Measurements from ENCODE around the gene TIFAB. TPM values are rescaled to one million over a fixed set of nuclear protein-coding genes. Genes with fewer than 3 reads are reported as not detected.

TIFAB gene
- total RNA-seq, 4 donors from 2014 or later = not detected

GRCh38 chr5:135445306-135445985, 6.7 kb downstream of the TIFAB start:
- no peaks in the 10 kb centered on the region for H3K9me3 ChIP-seq
- H3K36me3 ChIP-seq = no peaks in the 10 kb centered on the region
- no peak overlapping the region for H3K4me3 ChIP-seq
- 83 to 93% methylated on average over 2 to 5 of the region's 14 CpGs for WGBS, 2 donors (ENCODE audit: low coverage in 1 of 2)
- TF ChIP-seq POLR2A (IDR thresholded peaks at IDR 0.05) (no peak), POLR2AphosphoS5 (IDR thresholded peaks at IDR 0.05) (no peak), EP300 (IDR thresholded peaks at IDR 0.05) (no peak)
- TF ChIP-seq, protein P1, sequence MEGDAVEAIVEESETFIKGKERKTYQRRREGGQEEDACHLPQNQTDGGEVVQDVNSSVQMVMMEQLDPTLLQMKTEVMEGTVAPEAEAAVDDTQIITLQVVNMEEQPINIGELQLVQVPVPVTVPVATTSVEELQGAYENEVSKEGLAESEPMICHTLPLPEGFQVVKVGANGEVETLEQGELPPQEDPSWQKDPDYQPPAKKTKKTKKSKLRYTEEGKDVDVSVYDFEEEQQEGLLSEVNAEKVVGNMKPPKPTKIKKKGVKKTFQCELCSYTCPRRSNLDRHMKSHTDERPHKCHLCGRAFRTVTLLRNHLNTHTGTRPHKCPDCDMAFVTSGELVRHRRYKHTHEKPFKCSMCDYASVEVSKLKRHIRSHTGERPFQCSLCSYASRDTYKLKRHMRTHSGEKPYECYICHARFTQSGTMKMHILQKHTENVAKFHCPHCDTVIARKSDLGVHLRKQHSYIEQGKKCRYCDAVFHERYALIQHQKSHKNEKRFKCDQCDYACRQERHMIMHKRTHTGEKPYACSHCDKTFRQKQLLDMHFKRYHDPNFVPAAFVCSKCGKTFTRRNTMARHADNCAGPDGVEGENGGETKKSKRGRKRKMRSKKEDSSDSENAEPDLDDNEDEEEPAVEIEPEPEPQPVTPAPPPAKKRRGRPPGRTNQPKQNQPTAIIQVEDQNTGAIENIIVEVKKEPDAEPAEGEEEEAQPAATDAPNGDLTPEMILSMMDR (IDR thresholded peaks at IDR 0.05) = no peak
- no peaks in the 10 kb centered on the region for H3K27me3 ChIP-seq
- peaks cover 0 to 9% (median 0%) of the 10 kb centered on the region in 3 donors for H3K4me1 ChIP-seq
- H3K27ac ChIP-seq = no peak overlapping the region
- no peak for ATAC-seq

DNA sequence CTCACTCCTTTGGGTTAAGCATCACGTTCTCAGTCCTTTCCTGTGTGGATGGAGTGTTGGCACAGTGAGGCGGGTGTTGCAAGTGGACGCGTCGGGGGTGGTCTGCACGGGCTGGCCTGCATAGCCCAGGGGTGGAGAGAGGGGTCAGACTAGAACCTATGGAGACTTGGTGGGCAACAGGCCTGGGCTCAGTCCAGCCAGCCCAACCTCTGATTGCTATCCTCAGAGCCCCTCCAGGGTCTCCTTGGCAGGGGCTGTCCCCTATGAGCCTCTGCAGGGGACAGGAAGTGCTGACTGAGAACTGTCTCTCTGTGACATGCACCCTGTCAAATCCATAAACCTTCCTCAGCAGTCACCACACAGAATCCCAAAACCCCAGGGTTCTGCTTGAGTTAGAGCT, 7.3 kb downstream of the TIFAB start:
- Histone ChIP-seq H3K9me3 (no peaks in the 10 kb centered on the region), H3K4me1 (peaks cover 0 to 9% (median 0%) of the 10 kb centered on the region in 3 donors), H3K36me3 (no peaks in the 10 kb centered on the region), H3K27me3 (no peaks in the 10 kb centered on the region), H3K4me3 (no peak overlapping the region), H3K27ac (no peak overlapping the region)
- ATAC-seq = no peak
- WGBS, 2 donors (ENCODE audit: low coverage in 1 of 2) = no CpG with 5 or more reads among the region's 6 CpGs
- TF ChIP-seq EP300 (IDR thresholded peaks at IDR 0.05) (no peak), POLR2A (IDR thresholded peaks at IDR 0.05) (no peak), POLR2AphosphoS5 (IDR thresholded peaks at IDR 0.05) (no peak)
- TF ChIP-seq, protein P1 (IDR thresholded peaks at IDR 0.05) = no peak

DNA sequence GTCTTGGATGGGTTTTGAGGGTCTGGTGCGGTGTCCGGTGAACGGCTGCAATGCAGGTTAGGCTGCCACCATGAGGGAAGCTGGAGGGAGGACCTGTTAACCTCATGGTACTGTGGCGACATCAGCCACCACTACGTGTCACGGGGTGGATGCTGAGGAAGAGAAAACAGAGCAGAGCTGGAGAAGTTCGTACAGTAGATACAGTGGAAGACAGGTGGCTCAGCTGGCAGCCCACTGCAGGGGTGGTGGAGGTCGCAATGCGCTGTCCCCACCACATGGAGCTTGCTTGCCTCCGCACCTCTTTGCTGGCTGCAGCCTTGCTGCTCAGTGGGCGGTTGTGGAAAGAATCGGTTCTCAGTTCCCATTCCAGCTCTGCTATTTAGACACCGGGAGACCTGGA, 7.8 kb downstream of the TIFAB start:
- Histone ChIP-seq H3K27ac (no peak overlapping the region), H3K9me3 (no peaks in the 10 kb centered on the region), H3K4me1 (peaks cover 0 to 9% (median 0%) of the 10 kb centered on the region in 3 donors), H3K36me3 (no peaks in the 10 kb centered on the region), H3K4me3 (no peak overlapping the region), H3K27me3 (no peaks in the 10 kb centered on the region)
- TF ChIP-seq EP300 (IDR thresholded peaks at IDR 0.05) (no peak), POLR2A (IDR thresholded peaks at IDR 0.05) (no peak), POLR2AphosphoS5 (IDR thresholded peaks at IDR 0.05) (no peak)
- TF ChIP-seq, protein P1 (IDR thresholded peaks at IDR 0.05) = no peak
- ATAC-seq = no peak
- 74 to 86% methylated on average over 5 to 8 of the region's 13 CpGs for WGBS, 2 donors (ENCODE audit: low coverage in 1 of 2)

DNA sequence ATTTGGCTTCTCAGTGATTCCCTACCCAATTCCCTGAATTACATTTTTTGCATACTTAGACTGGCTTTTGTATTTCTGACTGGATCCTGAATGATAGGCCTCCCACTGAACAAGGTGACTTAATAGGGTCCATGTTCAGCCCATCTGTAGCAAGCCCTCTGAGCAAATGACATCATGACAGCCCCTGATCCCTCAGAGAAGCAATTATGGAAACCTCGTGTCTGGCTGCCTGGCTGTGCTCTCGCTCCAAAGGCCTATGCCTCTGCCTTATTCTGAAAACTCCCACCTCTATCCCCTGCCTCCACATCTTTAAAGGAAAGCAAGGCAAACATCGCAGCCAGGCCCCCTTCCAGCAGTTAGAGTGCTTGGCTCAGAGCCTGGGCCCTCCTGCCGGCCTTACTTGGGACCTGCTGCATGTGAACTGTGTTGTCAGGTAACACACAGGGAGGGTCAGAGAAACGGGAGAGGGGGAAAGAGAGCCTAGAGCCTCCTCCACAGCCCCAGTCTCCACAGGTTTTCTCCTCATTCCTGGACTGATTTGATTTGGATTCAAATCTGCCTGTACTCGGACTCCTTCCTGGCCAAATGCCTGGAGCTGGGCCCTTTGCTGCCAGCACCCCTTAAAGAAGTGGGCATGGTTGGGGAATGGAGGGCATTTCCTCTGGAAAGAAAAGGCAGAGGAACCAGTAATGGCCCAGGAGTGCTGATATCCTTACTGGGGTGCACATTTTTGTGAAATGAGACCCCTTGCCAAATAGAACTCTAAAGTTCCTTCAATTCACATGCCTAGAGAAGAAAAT, 8.8 kb downstream of the TIFAB start:
- Histone ChIP-seq H3K27ac (no peak overlapping the region), H3K9me3 (no peaks in the 10 kb centered on the region), H3K27me3 (no peaks in the 10 kb centered on the region), H3K36me3 (no peaks in the 10 kb centered on the region), H3K4me1 (peaks cover 0 to 13% (median under 1%) of the 10 kb centered on the region in 3 donors), H3K4me3 (no peak overlapping the region)
- no peak for TF ChIP-seq EP300 (IDR thresholded peaks at IDR 0.05)
- TF ChIP-seq, protein P1 (IDR thresholded peaks at IDR 0.05) = no peak
- TF ChIP-seq POLR2A (IDR thresholded peaks at IDR 0.05) = no peak
- TF ChIP-seq POLR2AphosphoS5 (IDR thresholded peaks at IDR 0.05) = no peak
- ATAC-seq = no peak
- 36 to 57% methylated on average over 2 to 3 of the region's 6 CpGs for WGBS, 2 donors (ENCODE audit: low coverage in 1 of 2)
